SU-DHL-6 (cell line): Measurements from ENCODE around the gene CTSA.

ENCODE experiments used
- H2AFZ ChIP-seq: fragments of 200-600 bp; sonication (generic); 2 replicates; pipeline ENCODE4 v1.6.1; 2014; ENCODE audit warnings: low read depth, mild to moderate bottlenecking, moderate library complexity, mixed read lengths, antibody characterized with exemption, low read length; ENCODE audit not compliant: severe bottlenecking
- H3F3A ChIP-seq: fragments of 200-600 bp; shearing (Covaris generic); 2 replicates; pipeline ENCODE4 v1.6.0; 2016; ENCODE audit warnings: antibody characterized with exemption, mild to moderate bottlenecking; ENCODE audit not compliant: insufficient read depth
- H3K27ac ChIP-seq: fragments of 200-600 bp; sonication (generic); 2 replicates; pipeline ENCODE4 v1.5.1; 2016; ENCODE audit warnings: low read depth, mild to moderate bottlenecking, low read length, moderate library complexity, mixed read lengths
- H3K27me3 ChIP-seq: fragments of 200-600 bp; sonication (generic), shearing (Covaris generic); 2 replicates; pipeline ENCODE4 v1.6.0; 2014; ENCODE audit warnings: mild to moderate bottlenecking, low read length
- H3K36me3 ChIP-seq: fragments of 200-600 bp; sonication (generic); 2 replicates; pipeline ENCODE4 v1.6.1; 2014; ENCODE audit warnings: mild to moderate bottlenecking, low read length, mixed read lengths
- H3K4me2 ChIP-seq: fragments of 300-600, 200-600 bp; shearing (Covaris generic), sonication (generic); 2 replicates; pipeline ENCODE4 v1.6.0; 2014; ENCODE audit warnings: low read length, low read depth, mild to moderate bottlenecking; ENCODE audit not compliant: poor library complexity, severe bottlenecking
- H3K4me3 ChIP-seq: fragments of 200-600 bp; sonication (generic); 2 replicates; pipeline ENCODE4 v1.5.1; 2014; ENCODE audit warnings: antibody characterized with exemption, low read length, mild to moderate bottlenecking, mixed read lengths; ENCODE audit not compliant: insufficient read depth, poor library complexity, severe bottlenecking
- H3K79me2 ChIP-seq: fragments of 200-600 bp; sonication (generic); 2 replicates; pipeline ENCODE4 v1.6.1; 2014; ENCODE audit warnings: mild to moderate bottlenecking, low read length, moderate library complexity; ENCODE audit not compliant: insufficient read depth
- H3K9ac ChIP-seq: fragments of 200-600 bp; sonication (generic); 2 replicates; pipeline ENCODE4 v1.7.0; 2014; ENCODE audit warnings: mild to moderate bottlenecking, low read length
- H3K9me2 ChIP-seq: fragments of 200-600 bp; sonication (generic); replicated peaks from 2 replicates; pipeline ENCODE4 v1.6.1; 2014; ENCODE audit warnings: low read length; ENCODE audit not compliant: insufficient read depth
- H3K9me3 ChIP-seq: fragments of 200-600 bp; sonication (generic); 2 replicates; pipeline ENCODE4 v1.6.1; 2014; ENCODE audit warnings: low read length, mixed read lengths; ENCODE audit not compliant: insufficient read depth
- H4K20me1 ChIP-seq: fragments of 200-600 bp; sonication (generic); 2 replicates; pipeline ENCODE4 v1.6.1; 2014; ENCODE audit warnings: low read depth, mild to moderate bottlenecking, antibody characterized with exemption, low read length, moderate library complexity, mixed read lengths
- EZH2phosphoT487 ChIP-seq: fragments of 200-600 bp; sonication (generic), shearing (Covaris generic); conservative IDR thresholded peaks from 2 replicates; pipeline ENCODE4 v1.6.1; 2018; ENCODE audit warnings: mild to moderate bottlenecking, antibody characterized with exemption, low read length, moderate library complexity, mixed read lengths
- TF ChIP-seq, protein P1 (sequence below): fragments of 200-600 bp; sonication (generic); IDR thresholded peaks from one replicate; pipeline ENCODE4 v1.5.1; 2017; ENCODE audit warnings: antibody characterized with exemption, mild to moderate bottlenecking, low read length, moderate library complexity; ENCODE audit not compliant: insufficient read depth, poor library complexity, severe bottlenecking

Gene CTSA

DNA sequence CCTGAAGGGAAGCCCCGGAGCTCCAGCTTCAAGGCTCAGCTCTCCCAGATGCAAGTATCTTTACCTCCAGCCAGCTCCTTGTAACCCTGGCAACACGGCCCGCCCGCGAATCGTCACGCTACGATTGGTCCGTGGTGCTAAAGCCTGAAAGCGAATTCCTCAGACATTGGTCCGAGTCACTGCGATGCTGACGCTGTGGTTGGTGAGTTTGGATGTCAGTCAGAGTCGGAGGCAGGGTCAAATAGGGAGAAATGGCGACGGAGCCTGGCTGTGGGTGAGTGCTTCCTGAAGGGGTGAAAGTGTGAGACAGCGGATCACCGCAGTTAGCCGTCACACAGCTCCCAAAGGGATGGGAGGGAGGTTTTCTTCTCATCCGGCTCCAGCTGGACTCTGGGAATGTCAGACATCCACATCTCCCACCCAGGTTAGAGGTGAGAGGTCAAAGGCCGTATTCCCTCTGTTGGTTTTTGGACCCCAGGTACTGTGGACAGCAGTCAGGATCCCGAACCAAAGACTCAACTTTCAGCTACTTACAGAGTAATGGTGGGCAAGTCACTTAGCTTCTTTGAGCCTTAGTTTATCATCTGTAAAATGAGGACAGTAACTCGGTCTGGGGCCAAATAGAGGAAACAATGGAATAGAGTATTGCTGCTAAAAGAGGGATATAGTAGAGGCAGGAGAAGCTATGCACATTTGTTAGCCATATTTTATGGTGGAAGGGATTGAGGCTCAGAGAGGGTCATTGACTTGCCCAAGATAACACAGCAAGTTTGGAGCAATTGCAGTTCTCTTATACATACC, 9.9 kb upstream of the CTSA start, which contains the start of gene ZSWIM1:
TSS of gene ZSWIM1 (plus strand) at position 240 of the 801 bp plus-strand sequence. CDS start 1,366 bp downstream, outside the sequence.
- Histone ChIP-seq H2AFZ (peak within 1 kb of the TSS; percentile 29), H3K27ac (0 out of 2 replicates have a peak within 1 kb of the TSS, but pooled peaks have one; percentile 10), H3K27me3 (no peaks in the 10 kb centered on the region), H3F3A (no peaks in the 10 kb centered on the region), H3K9me3 (no peaks in the 10 kb centered on the region), H3K4me2 (peak within 1 kb of the TSS; percentile 97), H3K9me2 (no peaks in the 10 kb centered on the region), H3K36me3 (no peaks in the 10 kb centered on the region), H4K20me1 (no peaks in the 10 kb centered on the region), H3K79me2 (peaks cover 5% of the 10 kb centered on the region), H3K4me3 (peak within 1 kb of the TSS; percentile 74), H3K9ac (peak within 1 kb of the TSS; percentile 78)
- TF ChIP-seq EZH2phosphoT487, result no peak
- TF ChIP-seq, protein P1, sequence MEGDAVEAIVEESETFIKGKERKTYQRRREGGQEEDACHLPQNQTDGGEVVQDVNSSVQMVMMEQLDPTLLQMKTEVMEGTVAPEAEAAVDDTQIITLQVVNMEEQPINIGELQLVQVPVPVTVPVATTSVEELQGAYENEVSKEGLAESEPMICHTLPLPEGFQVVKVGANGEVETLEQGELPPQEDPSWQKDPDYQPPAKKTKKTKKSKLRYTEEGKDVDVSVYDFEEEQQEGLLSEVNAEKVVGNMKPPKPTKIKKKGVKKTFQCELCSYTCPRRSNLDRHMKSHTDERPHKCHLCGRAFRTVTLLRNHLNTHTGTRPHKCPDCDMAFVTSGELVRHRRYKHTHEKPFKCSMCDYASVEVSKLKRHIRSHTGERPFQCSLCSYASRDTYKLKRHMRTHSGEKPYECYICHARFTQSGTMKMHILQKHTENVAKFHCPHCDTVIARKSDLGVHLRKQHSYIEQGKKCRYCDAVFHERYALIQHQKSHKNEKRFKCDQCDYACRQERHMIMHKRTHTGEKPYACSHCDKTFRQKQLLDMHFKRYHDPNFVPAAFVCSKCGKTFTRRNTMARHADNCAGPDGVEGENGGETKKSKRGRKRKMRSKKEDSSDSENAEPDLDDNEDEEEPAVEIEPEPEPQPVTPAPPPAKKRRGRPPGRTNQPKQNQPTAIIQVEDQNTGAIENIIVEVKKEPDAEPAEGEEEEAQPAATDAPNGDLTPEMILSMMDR, result no peak

DNA sequence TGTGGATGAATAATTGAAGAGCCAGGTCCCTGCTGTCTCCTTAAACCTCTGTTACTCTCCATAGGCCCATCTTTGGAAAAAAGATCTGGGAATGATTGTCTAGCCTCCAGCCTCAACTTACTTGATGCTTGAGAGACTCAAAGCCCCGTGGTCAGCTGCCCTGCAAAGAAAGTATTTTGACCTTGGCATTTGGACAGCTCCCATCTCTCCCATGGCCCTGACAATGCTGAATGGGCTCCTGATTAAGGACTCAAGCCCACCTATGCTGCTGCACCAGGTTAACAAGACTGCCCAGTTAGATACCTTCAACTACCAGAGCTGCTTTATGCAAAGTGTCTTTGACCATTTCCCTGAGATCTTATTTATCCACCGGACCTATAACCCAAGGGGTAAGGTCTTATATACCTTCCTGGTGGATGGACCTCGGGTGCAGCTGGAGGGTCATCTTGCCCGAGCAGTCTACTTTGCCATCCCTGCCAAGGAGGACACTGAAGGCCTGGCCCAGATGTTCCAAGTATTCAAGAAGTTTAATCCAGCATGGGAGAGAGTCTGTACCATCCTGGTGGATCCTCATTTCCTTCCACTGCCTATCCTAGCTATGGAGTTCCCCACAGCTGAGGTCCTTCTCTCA, 8.6 kb upstream of the CTSA start:
- Histone ChIP-seq H4K20me1 (no peaks in the 10 kb centered on the region), H3K9ac (no peak overlapping the region), H3K4me3 (no peak overlapping the region), H3K79me2 (peaks cover 5% of the 10 kb centered on the region), H3K9me3 (no peaks in the 10 kb centered on the region), H3K36me3 (no peaks in the 10 kb centered on the region), H3K9me2 (no peaks in the 10 kb centered on the region), H3K27ac (no peak overlapping the region), H3K4me2 (no peak overlapping the region), H2AFZ (no peak overlapping the region), H3K27me3 (no peaks in the 10 kb centered on the region), H3F3A (no peaks in the 10 kb centered on the region)
- TF ChIP-seq EZH2phosphoT487, result no peak
- TF ChIP-seq, protein P1, result no peak

DNA sequence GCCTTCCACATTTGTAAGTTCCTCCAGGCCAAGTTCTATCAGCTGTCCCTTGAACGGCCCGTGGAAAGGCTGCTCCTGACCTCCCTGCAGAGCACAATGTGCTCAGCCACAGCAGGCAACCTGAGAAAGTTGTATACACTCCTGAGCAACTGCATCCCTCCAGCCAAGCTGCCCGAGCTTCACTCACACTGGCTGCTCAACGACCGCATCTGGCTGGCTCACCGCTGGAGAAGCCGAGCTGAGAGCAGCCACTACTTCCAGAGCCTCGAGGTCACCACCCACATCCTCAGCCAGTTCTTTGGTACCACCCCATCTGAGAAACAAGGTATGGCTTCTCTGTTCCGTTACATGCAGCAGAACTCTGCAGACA, 8.1 kb upstream of the CTSA start:
- peaks cover 5% of the 10 kb centered on the region for H3K79me2 ChIP-seq
- no peaks in the 10 kb centered on the region for H3K27me3 ChIP-seq
- no peak overlapping the region for H3K4me3 ChIP-seq
- H3K9me3 ChIP-seq, result no peaks in the 10 kb centered on the region
- H2AFZ ChIP-seq, result no peak overlapping the region
- no peaks in the 10 kb centered on the region for H4K20me1 ChIP-seq
- TF ChIP-seq, protein P1, result no peak
- no peak for TF ChIP-seq EZH2phosphoT487
- no peak overlapping the region for H3K4me2 ChIP-seq
- no peak overlapping the region for H3K27ac ChIP-seq
- H3K9ac ChIP-seq, result no peak overlapping the region
- H3K36me3 ChIP-seq, result no peaks in the 10 kb centered on the region
- H3F3A ChIP-seq, result no peaks in the 10 kb centered on the region
- H3K9me2 ChIP-seq, result no peaks in the 10 kb centered on the region
